Measurements from ENCODE around the gene C19orf12. TPM values are rescaled to one million over a fixed set of nuclear protein-coding genes. Genes with fewer than 3 reads are reported as not detected.
"Not testable (repeated sequence)": the region's sequence is repeated elsewhere in the genome, so short reads cannot be mapped to it uniquely, and the experiment has no call there.

C19orf12 gene
- total RNA-seq, 6 donors from 2014 or later, result 11.4 to 30.4 (median 21.4) TPM

DNA sequence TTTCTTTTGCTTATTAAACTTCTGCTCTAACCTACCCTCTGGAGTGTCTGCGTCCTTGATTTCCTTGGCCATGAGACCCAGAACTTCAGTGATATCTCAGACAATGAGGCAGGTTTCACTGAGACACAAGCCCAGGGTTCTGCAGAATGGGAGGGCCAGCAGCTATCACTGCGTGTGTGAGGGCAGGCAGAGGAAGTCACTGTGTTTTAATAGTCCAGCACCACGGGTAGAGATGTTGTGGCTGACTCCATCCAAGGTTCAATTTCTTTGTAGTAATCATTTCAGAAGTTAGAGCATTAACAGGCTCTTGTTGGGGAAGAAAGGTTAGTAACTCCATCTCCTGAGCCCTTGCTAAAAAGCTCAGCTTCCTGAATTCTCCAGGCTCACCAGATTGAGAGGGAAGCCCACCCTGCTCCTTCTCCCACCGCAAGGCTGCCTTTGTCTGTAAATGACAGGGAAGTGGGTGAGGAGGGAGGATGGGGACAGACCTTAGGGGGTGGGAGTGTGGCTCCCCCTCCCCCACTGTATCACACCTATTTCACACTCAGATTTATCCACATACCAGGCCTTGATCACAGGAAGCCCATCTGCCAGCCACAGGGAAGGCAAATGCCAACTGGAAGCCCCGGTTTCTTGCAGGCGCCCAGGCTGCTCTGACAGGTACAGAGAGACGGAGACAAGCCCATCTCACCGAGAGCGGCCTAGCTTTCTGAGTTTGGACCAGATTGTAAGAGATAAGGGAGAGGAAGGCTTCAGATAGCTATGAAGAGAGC, 2.1 kb downstream of the C19orf12 start:
- TF ChIP-seq POLR2A (IDR thresholded peaks at IDR 0.05) (no peak), CTCF (IDR thresholded peaks at IDR 0.05) (no peak), POLR2AphosphoS5 (IDR thresholded peaks at IDR 0.05) (no peak), EP300 (IDR thresholded peaks at IDR 0.05) (no peak)
- Histone ChIP-seq H3K27ac (peak overlapping the region in 2 of 4 donors; percentile 53 to 96), H3K36me3 (peaks cover 0 to 6% (median 2%) of the 10 kb centered on the region in 4 donors), H3K4me1 (peaks cover 31 to 48% (median 33%) of the 10 kb centered on the region in 4 donors), H3K4me3 (no peak overlapping the region), H3K27me3 (no peaks in the 10 kb centered on the region), H3K9me3 (no peaks in the 10 kb centered on the region)
- DNase-seq, result no peak
- ATAC-seq (ENCODE audit: low FRiP score in 2 of 2), result no peak
- WGBS, 2 donors, result 75 to 85% methylated on average over 8 to 9 of the region's 9 CpGs

- peaks cover 30 to 45% (median 33%) of the 10 kb centered on the region in 4 donors for H3K4me1 ChIP-seq
- DNase-seq, result no peak
- H3K27me3 ChIP-seq, result no peaks in the 10 kb centered on the region
- H3K9me3 ChIP-seq, result no peaks in the 10 kb centered on the region
- 71 to 72% methylated on average over 6 of the region's 6 CpGs for WGBS, 2 donors
- peaks cover 0 to 19% (median 11%) of the 10 kb centered on the region in 4 donors for H3K36me3 ChIP-seq
- no peak overlapping the region for H3K4me3 ChIP-seq
- no peak for ATAC-seq (ENCODE audit: low FRiP score in 2 of 2)
- no peak for TF ChIP-seq POLR2A (IDR thresholded peaks at IDR 0.05)
- no peak for TF ChIP-seq POLR2AphosphoS5 (IDR thresholded peaks at IDR 0.05)
- no peak for TF ChIP-seq EP300 (IDR thresholded peaks at IDR 0.05)
- TF ChIP-seq CTCF (IDR thresholded peaks at IDR 0.05), result no peak
- no peak overlapping the region for H3K27ac ChIP-seq
Observed at GRCh38 chr19:29711584-29712132, 3.4 kb downstream of the C19orf12 start.

- DNase-seq, result not testable (repeated sequence)
- WGBS, 2 donors, result 86 to 88% methylated on average over 2 of the region's 2 CpGs
- peaks cover 19 to 29% (median 21%) of the 10 kb centered on the region in 4 donors for H3K4me1 ChIP-seq
Observed at GRCh38 chr19:29709440-29709798, 5.6 kb downstream of the C19orf12 start.

GRCh38 chr19:29708554-29709439, 6.3 kb downstream of the C19orf12 start:
- WGBS, 2 donors, result 81 to 82% methylated on average over 18 of the region's 18 CpGs
- Histone ChIP-seq H3K36me3 (peaks cover 0 to 40% (median 25%) of the 10 kb centered on the region in 4 donors), H3K9me3 (no peaks in the 10 kb centered on the region), H3K27ac (no peak overlapping the region), H3K4me1 (peaks cover 12 to 23% (median 15%) of the 10 kb centered on the region in 4 donors), H3K4me3 (no peak overlapping the region), H3K27me3 (no peaks in the 10 kb centered on the region)
- TF ChIP-seq POLR2AphosphoS5 (IDR thresholded peaks at IDR 0.05) (no peak), CTCF (IDR thresholded peaks at IDR 0.05) (no peak), EP300 (IDR thresholded peaks at IDR 0.05) (no peak), POLR2A (IDR thresholded peaks at IDR 0.05) (no peak)
- DNase-seq (no peak), ATAC-seq (ENCODE audit: low FRiP score in 2 of 2) (no peak)

More at GRCh38 chr19:29709440-29709798, 5.6 kb downstream of the C19orf12 start:
- H3K27ac ChIP-seq; ATAC-seq (ENCODE audit: low FRiP score in 2 of 2); H3K27me3 ChIP-seq; H3K9me3 ChIP-seq; H3K4me3 ChIP-seq: not testable (repeated sequence)
- H3K36me3 ChIP-seq, result peaks cover 0 to 34% (median 19%) of the 10 kb centered on the region in 4 donors

DNA sequence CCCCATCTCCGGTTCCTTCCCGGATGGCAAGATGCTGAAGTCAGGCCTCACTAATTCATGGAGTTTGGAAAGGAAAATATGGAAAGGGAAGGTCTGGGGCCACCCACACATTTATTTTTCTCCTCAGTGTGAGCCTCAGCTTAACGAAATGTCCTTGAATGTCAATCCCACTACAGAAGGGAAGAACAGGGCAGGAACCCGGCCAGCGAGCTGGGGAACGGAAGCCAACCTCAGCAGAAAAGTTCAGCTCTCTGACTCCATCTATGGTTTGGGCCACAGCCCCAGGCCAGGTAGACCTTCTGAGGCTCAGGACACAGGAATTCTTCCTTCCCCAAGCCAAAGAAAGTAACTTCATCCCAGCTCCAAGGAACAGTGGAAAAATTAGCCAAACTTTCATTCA, 8.4 kb downstream of the C19orf12 start:
- peaks cover 0 to 3% (median 0%) of the 10 kb centered on the region in 4 donors for H3K4me1 ChIP-seq
- ATAC-seq (ENCODE audit: low FRiP score in 2 of 2), result no peak
- no peak for TF ChIP-seq POLR2AphosphoS5 (IDR thresholded peaks at IDR 0.05)
- TF ChIP-seq CTCF (IDR thresholded peaks at IDR 0.05), result no peak
- TF ChIP-seq EP300 (IDR thresholded peaks at IDR 0.05), result no peak
- no peak for TF ChIP-seq POLR2A (IDR thresholded peaks at IDR 0.05)
- H3K9me3 ChIP-seq, result no peaks in the 10 kb centered on the region
- H3K27ac ChIP-seq, result no peak overlapping the region
- 94 to 100% methylated on average over 6 of the region's 6 CpGs for whole genome bisulfite sequencing, 2 donors
- no peaks in the 10 kb centered on the region for H3K27me3 ChIP-seq
- peaks cover 8 to 57% (median 40%) of the 10 kb centered on the region in 4 donors for H3K36me3 ChIP-seq
- DNase-seq, result no peak
- no peak overlapping the region for H3K4me3 ChIP-seq

Measured in upper lobe of left lung (tissue), 6 donors.